GM18867 (cell line): ENCODE measurements around the gene THOC7.

Source experiments
- ATAC-seq: cut with Tn5 transposase; IDR thresholded peaks from one replicate; pipeline ENCODE4 v1.9.1; 2021; ENCODE audit warnings: mild to moderate bottlenecking, moderate library complexity; ENCODE audit not compliant: unreplicated experiment

The THOC7 gene

GRCh38 chr3:63878394-63879060 is 14.9 kb upstream of the THOC7 start:
- ATAC-seq = no peak

- no peak for ATAC-seq
Observed at GRCh38 chr3:63877737-63878393, 14.3 kb upstream of the THOC7 start.

- ATAC-seq = no peak
Observed at GRCh38 chr3:63876260-63876659, 12.7 kb upstream of the THOC7 start.

GRCh38 chr3:63875510-63875909 is 11.9 kb upstream of the THOC7 start:
- no peak for ATAC-seq

GRCh38 chr3:63874769-63875168 is 11.2 kb upstream of the THOC7 start:
- ATAC-seq = peak; percentile 37

- ATAC-seq = no peak
Observed at GRCh38 chr3:63872135-63872924, 8.7 kb upstream of the THOC7 start.

GRCh38 chr3:63870615-63871005 is 7.0 kb upstream of the THOC7 start:
- no peak for ATAC-seq

- ATAC-seq = no peak
Observed at GRCh38 chr3:63869940-63870614, 6.5 kb upstream of the THOC7 start.

- no peak for ATAC-seq
Observed at GRCh38 chr3:63867225-63867624, 3.6 kb upstream of the THOC7 start.

- no peak for ATAC-seq
Observed at GRCh38 chr3:63864965-63865327, 1.3 kb upstream of the THOC7 start.

GRCh38 chr3:63864008-63864964 is 681 bp upstream of the THOC7 start:
- peak; percentile 57 for ATAC-seq

GRCh38 chr3:63862804-63863149 is 828 bp downstream of the THOC7 start:
- no peak for ATAC-seq

GRCh38 chr3:63861306-63861705 is 2.3 kb downstream of the THOC7 start:
- ATAC-seq = no peak

- ATAC-seq = no peak
Observed at GRCh38 chr3:63860776-63861175, 2.8 kb downstream of the THOC7 start.

- ATAC-seq = no peak
Observed at GRCh38 chr3:63857311-63857710, 6.3 kb downstream of the THOC7 start.

- ATAC-seq = no peak
Observed at GRCh38 chr3:63855333-63855940, 8.2 kb downstream of the THOC7 start.

- no peak for ATAC-seq
Observed at GRCh38 chr3:63853106-63853505, 10.5 kb downstream of the THOC7 start.

GRCh38 chr3:63851287-63851686 is 12.3 kb downstream of the THOC7 start:
- no peak for ATAC-seq

- no peak for ATAC-seq
Observed at GRCh38 chr3:63849175-63849574, 14.4 kb downstream of the THOC7 start.
